Measurements from ENCODE around the gene ZNF407.

DNA sequence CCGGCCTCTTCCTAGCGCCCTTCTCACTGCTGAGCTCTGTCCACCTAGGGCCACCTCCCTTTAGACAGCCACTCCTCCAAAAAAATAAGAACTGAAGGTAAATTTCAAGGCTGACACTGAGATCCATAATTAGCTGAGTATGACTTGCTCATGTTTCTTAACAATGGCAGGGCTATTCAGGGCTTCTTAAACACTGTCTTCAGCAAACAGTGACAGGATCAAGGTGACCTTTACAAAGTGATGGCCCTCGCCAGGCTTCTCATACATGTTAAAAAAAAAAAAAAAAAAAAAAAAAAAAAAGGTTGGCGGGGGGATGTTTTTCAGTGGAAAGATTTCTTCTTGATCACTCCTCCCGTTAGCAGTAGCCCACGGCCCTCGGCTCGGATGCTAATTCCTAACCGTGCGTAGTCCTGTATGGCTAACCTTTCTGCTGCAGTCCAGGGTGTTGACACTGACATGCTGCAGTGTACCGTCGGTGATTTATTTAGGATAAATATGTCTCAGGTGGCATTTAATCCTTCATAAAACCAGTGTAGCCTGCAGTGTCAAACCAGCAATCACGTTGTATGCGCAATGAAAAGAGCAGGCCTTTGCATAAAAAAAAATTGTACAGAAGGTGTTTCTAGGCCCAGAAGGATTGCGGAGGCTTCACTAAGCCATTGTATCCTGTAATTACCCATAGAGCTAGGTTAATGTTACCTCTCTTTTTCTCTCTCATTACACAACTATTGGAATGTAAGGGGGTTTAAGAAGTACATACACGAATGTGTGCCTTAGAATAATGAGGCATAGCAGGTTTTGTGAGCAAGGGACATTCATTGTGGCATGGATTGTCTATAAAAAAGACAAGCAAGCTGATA is 468.6 kb downstream of the ZNF407 start:
- TF ChIP-seq, protein P1, sequence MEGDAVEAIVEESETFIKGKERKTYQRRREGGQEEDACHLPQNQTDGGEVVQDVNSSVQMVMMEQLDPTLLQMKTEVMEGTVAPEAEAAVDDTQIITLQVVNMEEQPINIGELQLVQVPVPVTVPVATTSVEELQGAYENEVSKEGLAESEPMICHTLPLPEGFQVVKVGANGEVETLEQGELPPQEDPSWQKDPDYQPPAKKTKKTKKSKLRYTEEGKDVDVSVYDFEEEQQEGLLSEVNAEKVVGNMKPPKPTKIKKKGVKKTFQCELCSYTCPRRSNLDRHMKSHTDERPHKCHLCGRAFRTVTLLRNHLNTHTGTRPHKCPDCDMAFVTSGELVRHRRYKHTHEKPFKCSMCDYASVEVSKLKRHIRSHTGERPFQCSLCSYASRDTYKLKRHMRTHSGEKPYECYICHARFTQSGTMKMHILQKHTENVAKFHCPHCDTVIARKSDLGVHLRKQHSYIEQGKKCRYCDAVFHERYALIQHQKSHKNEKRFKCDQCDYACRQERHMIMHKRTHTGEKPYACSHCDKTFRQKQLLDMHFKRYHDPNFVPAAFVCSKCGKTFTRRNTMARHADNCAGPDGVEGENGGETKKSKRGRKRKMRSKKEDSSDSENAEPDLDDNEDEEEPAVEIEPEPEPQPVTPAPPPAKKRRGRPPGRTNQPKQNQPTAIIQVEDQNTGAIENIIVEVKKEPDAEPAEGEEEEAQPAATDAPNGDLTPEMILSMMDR (IDR thresholded peaks at IDR 0.05) = no peak
- no peak for TF ChIP-seq POLR2A (IDR thresholded peaks at IDR 0.05)

All from heart left ventricle (tissue), 13 donors.